SK-N-MC (cell line): ENCODE results near the gene ZKSCAN3.

Experiments
- EZH2 ChIP-seq: fragments of 200-600 bp; sonication (generic); IDR thresholded peaks from one replicate; pipeline ENCODE4 v1.6.1; 2017; ENCODE audit warnings: antibody characterized with exemption
- FOXP2 ChIP-seq: optimal IDR thresholded peaks from 2 replicates; pipeline ENCODE3; 2011; ENCODE audit warnings: mild to moderate bottlenecking, moderate library complexity; ENCODE audit not compliant: insufficient read depth; ENCODE audit errors: extremely low read length, control extremely low read depth
- POLR2AphosphoS5 ChIP-seq: IDR thresholded peaks from 2 replicates; pipeline ENCODE4 v1.6.1; 2012; ENCODE audit warnings: mild to moderate bottlenecking, low read depth, low read length, borderline replicate concordance

DNA sequence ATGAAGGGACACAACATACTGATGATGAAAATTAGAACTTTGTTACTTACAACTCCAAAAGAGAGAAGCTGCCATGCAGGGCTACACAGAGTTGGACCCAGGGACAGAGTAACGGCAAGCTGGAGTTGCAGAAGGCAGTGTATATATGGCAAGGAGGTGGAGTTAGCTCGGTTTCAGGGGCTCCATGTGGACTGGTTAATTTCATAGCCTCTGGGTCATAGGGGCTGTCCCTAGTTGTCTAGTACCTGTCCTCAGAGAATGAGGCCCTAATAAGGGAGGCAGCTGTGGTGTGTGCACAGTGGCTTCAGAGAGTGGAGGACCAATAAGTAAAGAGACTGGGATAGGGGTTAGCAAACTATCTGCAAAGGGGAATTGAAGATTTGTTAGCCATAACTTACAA lies 57.7 kb downstream of the ZKSCAN3 start:
- TF ChIP-seq EZH2 (no peak), POLR2AphosphoS5 (no peak), FOXP2 (no peak)
